HUES6 (cell line): ENCODE results near the gene RGS7BP.

ENCODE experiments used
- H3K27ac ChIP-seq: 2 replicates; pipeline ENCODE4 v1.7.0; 2013; ENCODE audit warnings: low read depth, mild to moderate bottlenecking, low read length, inconsistent platforms
- H3K27me3 ChIP-seq: 2 replicates; pipeline ENCODE4 v1.6.1; 2013; ENCODE audit warnings: low read length; ENCODE audit not compliant: control insufficient read depth, insufficient read depth
- H3K36me3 ChIP-seq: 2 replicates; pipeline ENCODE4 v1.6.1; 2013; ENCODE audit warnings: low read length; ENCODE audit not compliant: control insufficient read depth, insufficient read depth
- H3K4me1 ChIP-seq: 2 replicates; pipeline ENCODE4 v1.6.1; 2013; ENCODE audit warnings: low read length; ENCODE audit not compliant: control insufficient read depth, insufficient read depth
- H3K4me3 ChIP-seq: 2 replicates; pipeline ENCODE4 v1.5.1; 2013; ENCODE audit warnings: low read depth, low read length
- H3K9ac ChIP-seq: one replicate; pipeline ENCODE4 v1.6.1; 2013; ENCODE audit warnings: mild to moderate bottlenecking, low read length
- H3K9me3 ChIP-seq: 2 replicates; pipeline ENCODE4 v1.6.1; 2013; ENCODE audit warnings: low read depth, low read length; ENCODE audit not compliant: control insufficient read depth, insufficient read depth

The RGS7BP gene

GRCh38 chr5:64594601-64595000, 88.8 kb downstream of the RGS7BP start:
- Histone ChIP-seq H3K9ac (no peak overlapping the region), H3K27ac (no peak overlapping the region), H3K27me3 (no peaks in the 10 kb centered on the region), H3K36me3 (no peaks in the 10 kb centered on the region), H3K4me3 (no peak overlapping the region), H3K9me3 (no peaks in the 10 kb centered on the region), H3K4me1 (peaks cover 10% of the 10 kb centered on the region)

GRCh38 chr5:64595031-64595855, 89.4 kb downstream of the RGS7BP start:
- Histone ChIP-seq H3K27me3 (no peaks in the 10 kb centered on the region), H3K36me3 (no peaks in the 10 kb centered on the region), H3K9me3 (no peaks in the 10 kb centered on the region), H3K27ac (no peak overlapping the region), H3K9ac (no peak overlapping the region), H3K4me1 (peaks cover 10% of the 10 kb centered on the region), H3K4me3 (no peak overlapping the region)

- no peak overlapping the region for H3K9ac ChIP-seq
- H3K9me3 ChIP-seq: no peaks in the 10 kb centered on the region
- H3K27me3 ChIP-seq: no peaks in the 10 kb centered on the region
- H3K4me3 ChIP-seq: no peak overlapping the region
- no peak overlapping the region for H3K27ac ChIP-seq
- H3K4me1 ChIP-seq: no peaks in the 10 kb centered on the region
- no peaks in the 10 kb centered on the region for H3K36me3 ChIP-seq
Observed at GRCh38 chr5:64599226-64599625, 93.4 kb downstream of the RGS7BP start.

GRCh38 chr5:64603676-64604075, 97.9 kb downstream of the RGS7BP start:
- Histone ChIP-seq H3K27me3 (no peaks in the 10 kb centered on the region), H3K9me3 (no peaks in the 10 kb centered on the region), H3K4me3 (no peak overlapping the region), H3K27ac (no peak overlapping the region), H3K36me3 (no peaks in the 10 kb centered on the region), H3K9ac (no peak overlapping the region), H3K4me1 (no peaks in the 10 kb centered on the region)

- H3K9me3 ChIP-seq: no peaks in the 10 kb centered on the region
- no peak overlapping the region for H3K4me3 ChIP-seq
- H3K27me3 ChIP-seq: no peaks in the 10 kb centered on the region
- no peaks in the 10 kb centered on the region for H3K4me1 ChIP-seq
- no peak overlapping the region for H3K9ac ChIP-seq
- no peaks in the 10 kb centered on the region for H3K36me3 ChIP-seq
- H3K27ac ChIP-seq: no peak overlapping the region
Observed at GRCh38 chr5:64606926-64607325, 101.1 kb downstream of the RGS7BP start.

GRCh38 chr5:64612344-64612961, 106.6 kb downstream of the RGS7BP start:
- peaks cover 8% of the 10 kb centered on the region; the same call in 1 of the 2 replicates for H3K27me3 ChIP-seq
- no peak overlapping the region for H3K9ac ChIP-seq
- H3K36me3 ChIP-seq: no peaks in the 10 kb centered on the region
- H3K4me3 ChIP-seq: no peak overlapping the region
- no peak overlapping the region for H3K27ac ChIP-seq
- H3K9me3 ChIP-seq: no peaks in the 10 kb centered on the region
- H3K4me1 ChIP-seq: no peaks in the 10 kb centered on the region

- no peak overlapping the region for H3K27ac ChIP-seq
- peaks cover 8% of the 10 kb centered on the region; the same call in 1 of the 2 replicates for H3K27me3 ChIP-seq
- no peak overlapping the region for H3K9ac ChIP-seq
- H3K36me3 ChIP-seq: no peaks in the 10 kb centered on the region
- no peaks in the 10 kb centered on the region for H3K4me1 ChIP-seq
- no peak overlapping the region for H3K4me3 ChIP-seq
- no peaks in the 10 kb centered on the region for H3K9me3 ChIP-seq
Observed at GRCh38 chr5:64615895-64616294, 110.1 kb downstream of the RGS7BP start.

- no peaks in the 10 kb centered on the region for H3K4me1 ChIP-seq
- peaks cover 8% of the 10 kb centered on the region; the same call in 1 of the 2 replicates for H3K27me3 ChIP-seq
- H3K36me3 ChIP-seq: no peaks in the 10 kb centered on the region
- H3K9ac ChIP-seq: no peak overlapping the region
- no peak overlapping the region for H3K27ac ChIP-seq
- H3K4me3 ChIP-seq: no peak overlapping the region
- no peaks in the 10 kb centered on the region for H3K9me3 ChIP-seq
Observed at GRCh38 chr5:64619609-64620008, 113.8 kb downstream of the RGS7BP start.

GRCh38 chr5:64622991-64623390, 117.2 kb downstream of the RGS7BP start:
- Histone ChIP-seq H3K4me3 (no peak overlapping the region), H3K4me1 (no peaks in the 10 kb centered on the region), H3K27me3 (no peaks in the 10 kb centered on the region), H3K27ac (no peak overlapping the region), H3K9me3 (no peaks in the 10 kb centered on the region), H3K36me3 (no peaks in the 10 kb centered on the region), H3K9ac (no peak overlapping the region)

GRCh38 chr5:64625678-64626077, 119.9 kb downstream of the RGS7BP start:
- Histone ChIP-seq H3K4me3 (no peak overlapping the region), H3K27ac (no peak overlapping the region)

GRCh38 chr5:64628901-64629300, 123.1 kb downstream of the RGS7BP start:
- no peak overlapping the region for H3K9ac ChIP-seq
- H3K27me3 ChIP-seq: no peaks in the 10 kb centered on the region
- no peaks in the 10 kb centered on the region; the same call in 1 of the 2 replicates for H3K4me1 ChIP-seq

More at GRCh38 chr5:64625678-64626077, 119.9 kb downstream of the RGS7BP start:
- Histone ChIP-seq H3K9me3 (no peaks in the 10 kb centered on the region), H3K4me1 (no peaks in the 10 kb centered on the region), H3K9ac (no peak overlapping the region), H3K36me3 (no peaks in the 10 kb centered on the region), H3K27me3 (no peaks in the 10 kb centered on the region)

More at GRCh38 chr5:64628901-64629300, 123.1 kb downstream of the RGS7BP start:
- Histone ChIP-seq H3K36me3 (no peaks in the 10 kb centered on the region), H3K4me3 (no peak overlapping the region), H3K27ac (no peak overlapping the region), H3K9me3 (no peaks in the 10 kb centered on the region)
